ENCODE results near the gene GLB1L.
"Not testable (repeated sequence)": the region's sequence is repeated elsewhere in the genome, so short reads cannot be mapped to it uniquely, and the experiment has no call there.

The GLB1L gene

GRCh38 chr2:219245148-219245898 lies at the start of gene GLB1L, which contains the start of gene STK16:
TSS of gene GLB1L (minus strand) at chr2:219245444. CDS start at chr2:219243573, 1,871 bp downstream.
TSS of gene STK16 (plus strand) at chr2:219245479. CDS start at chr2:219246000, 521 bp downstream.
- Mint-ChIP-seq H3K4me3 (peak within 1 kb of the TSS; percentile 98), H3K4me1 (ENCODE audit: low read depth) (peaks cover 55% of the 10 kb centered on the region), H3K36me3 (ENCODE audit: low read depth) (peaks cover 49% of the 10 kb centered on the region), H3K27ac (peak within 1 kb of the TSS; percentile 99), H3K9me3 (no peaks in the 10 kb centered on the region), H3K27me3 (no peaks in the 10 kb centered on the region)
- DNase-seq, result peak; percentile 95

- no peaks in the 10 kb centered on the region for H3K36me3 Mint-ChIP-seq (ENCODE audit: low read depth)
- peak; percentile 93 for DNase-seq
- H3K27ac Mint-ChIP-seq, result peak overlapping the region; percentile 77
- H3K4me1 Mint-ChIP-seq (ENCODE audit: low read depth), result peaks cover 29% of the 10 kb centered on the region
- peaks cover 5% of the 10 kb centered on the region for H3K27me3 Mint-ChIP-seq
- peak overlapping the region; percentile 63 for H3K4me3 Mint-ChIP-seq
- no peaks in the 10 kb centered on the region for H3K9me3 Mint-ChIP-seq
These were observed 49.4 kb upstream of the GLB1L start for GRCh38 chr2:219294356-219295351.

DNA sequence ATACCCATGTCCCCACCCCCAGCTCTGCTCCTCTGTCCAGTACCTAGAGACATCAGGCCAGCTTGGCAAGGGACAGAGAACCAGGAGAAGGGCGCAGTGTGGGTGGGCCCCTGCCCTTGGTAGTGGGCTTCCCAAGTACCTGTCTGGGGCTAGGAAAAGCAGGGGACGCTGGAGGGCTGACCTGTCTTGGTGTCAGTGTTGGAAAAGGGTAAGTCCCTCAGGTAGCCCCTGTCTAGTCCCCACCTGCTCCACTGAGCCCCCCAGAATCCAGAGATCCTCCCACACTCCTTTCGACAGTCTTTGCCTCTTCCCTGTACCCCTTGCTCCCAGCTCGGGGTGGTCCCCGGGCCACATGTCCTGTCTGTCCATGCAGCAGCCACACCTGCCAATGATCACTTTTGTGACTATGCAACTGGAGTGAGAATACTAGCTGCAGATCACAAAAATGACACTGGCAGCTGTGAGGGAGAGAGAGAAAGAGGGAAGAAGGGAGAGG lies 48.5 kb upstream of the GLB1L start:
- Mint-ChIP-seq H3K9me3 (no peaks in the 10 kb centered on the region), H3K36me3 (ENCODE audit: low read depth) (no peaks in the 10 kb centered on the region), H3K27me3 (peaks cover under 1% of the 10 kb centered on the region), H3K27ac (no peak overlapping the region), H3K4me1 (ENCODE audit: low read depth) (peaks cover 25% of the 10 kb centered on the region), H3K4me3 (no peak overlapping the region)
- peak; percentile 30 for DNase-seq

- no peak overlapping the region for H3K27ac Mint-ChIP-seq
- no peak overlapping the region for H3K4me3 Mint-ChIP-seq
- no peaks in the 10 kb centered on the region for H3K9me3 Mint-ChIP-seq
- no peaks in the 10 kb centered on the region for H3K27me3 Mint-ChIP-seq
- H3K36me3 Mint-ChIP-seq (ENCODE audit: low read depth), result no peaks in the 10 kb centered on the region
- peak; percentile 14 for DNase-seq
- H3K4me1 Mint-ChIP-seq (ENCODE audit: low read depth), result peaks cover 22% of the 10 kb centered on the region
These were observed 47.4 kb upstream of the GLB1L start for GRCh38 chr2:219292616-219293015.

DNA sequence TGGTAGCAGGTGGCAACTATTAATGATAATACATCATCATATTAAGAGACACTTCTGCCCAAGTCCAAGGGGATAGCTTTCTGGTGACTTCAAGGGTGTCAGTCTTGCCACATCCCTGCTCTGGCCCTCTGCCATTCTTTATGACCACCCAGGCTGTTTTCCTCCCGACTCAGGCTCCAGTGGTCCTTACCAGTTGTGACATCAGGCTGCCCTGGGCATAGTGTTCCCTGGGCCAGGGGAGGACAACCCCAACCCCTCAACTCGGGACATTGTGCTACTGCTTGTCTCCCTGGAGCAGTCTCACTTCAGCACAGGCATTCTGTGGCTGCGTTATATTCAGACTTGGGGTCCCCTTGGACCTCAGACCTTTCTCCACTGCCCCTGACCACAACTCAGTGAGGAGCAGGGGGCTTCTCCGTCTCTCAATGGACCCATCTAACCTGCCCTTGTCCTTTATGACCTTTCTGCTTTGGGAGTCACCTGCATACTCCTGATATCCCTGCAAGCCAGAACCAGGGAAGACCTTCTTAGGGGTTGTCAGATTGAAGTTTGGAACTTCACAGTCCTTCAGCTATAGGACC lies 46.8 kb upstream of the GLB1L start:
- Mint-ChIP-seq H3K4me1 (ENCODE audit: low read depth) (peaks cover 19% of the 10 kb centered on the region), H3K4me3 (no peak overlapping the region), H3K9me3 (no peaks in the 10 kb centered on the region), H3K27me3 (no peaks in the 10 kb centered on the region), H3K27ac (no peak overlapping the region), H3K36me3 (ENCODE audit: low read depth) (no peaks in the 10 kb centered on the region)
- peak; percentile 22 for DNase-seq

- no peak overlapping the region for H3K27ac Mint-ChIP-seq
- H3K27me3 Mint-ChIP-seq, result no peaks in the 10 kb centered on the region
- peaks cover 18% of the 10 kb centered on the region for H3K4me1 Mint-ChIP-seq (ENCODE audit: low read depth)
- no peak overlapping the region for H3K4me3 Mint-ChIP-seq
- no peaks in the 10 kb centered on the region for H3K9me3 Mint-ChIP-seq
- peaks cover 3% of the 10 kb centered on the region for H3K36me3 Mint-ChIP-seq (ENCODE audit: low read depth)
- peak; percentile 17 for DNase-seq
These were observed 46.1 kb upstream of the GLB1L start for GRCh38 chr2:219291394-219291793.

DNA sequence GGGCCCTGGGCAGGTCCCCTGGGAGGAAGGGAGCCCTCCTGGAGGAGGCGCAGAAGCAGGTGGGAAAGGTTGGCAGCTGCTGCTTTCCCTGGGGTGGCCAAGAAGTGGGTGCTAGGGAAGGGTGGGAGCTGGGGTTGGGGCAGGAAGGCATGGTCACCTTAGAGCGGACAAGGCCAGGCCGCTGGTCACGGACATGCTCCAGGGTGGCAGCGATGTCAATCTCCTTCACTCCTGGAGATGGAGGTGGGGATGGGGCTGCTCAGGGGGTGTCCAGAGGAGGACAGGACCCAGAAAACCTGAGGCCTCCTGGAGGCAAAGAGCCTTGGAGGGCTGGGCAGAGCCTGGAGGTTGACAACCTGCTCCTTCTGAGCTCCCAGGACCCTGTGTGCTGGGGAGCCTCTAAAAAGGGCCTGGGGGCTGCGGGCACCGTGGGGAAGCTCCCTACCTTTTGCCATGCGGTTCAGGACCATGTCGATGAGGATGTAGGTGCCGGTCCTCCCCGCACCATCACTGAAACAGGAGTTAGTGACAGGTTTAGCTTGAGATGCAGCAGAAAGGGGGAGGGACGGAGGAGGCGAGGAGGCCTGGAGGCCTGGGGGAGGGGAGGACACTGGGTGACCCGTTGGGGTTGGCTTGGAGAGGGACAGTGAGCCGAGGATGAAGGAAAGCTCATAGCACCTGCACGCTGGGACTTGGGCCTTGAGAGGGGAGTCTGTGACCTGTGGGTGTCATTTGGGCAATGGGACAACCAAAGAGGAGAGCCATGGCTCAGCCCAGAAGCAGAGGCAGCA lies 45.3 kb upstream of the GLB1L start:
- H3K9me3 Mint-ChIP-seq, result no peaks in the 10 kb centered on the region
- H3K36me3 Mint-ChIP-seq (ENCODE audit: low read depth), result peaks cover 6% of the 10 kb centered on the region
- H3K27ac Mint-ChIP-seq, result no peak overlapping the region
- DNase-seq, result peak; percentile 14
- no peaks in the 10 kb centered on the region for H3K27me3 Mint-ChIP-seq
- H3K4me3 Mint-ChIP-seq, result no peak overlapping the region
- peaks cover 15% of the 10 kb centered on the region for H3K4me1 Mint-ChIP-seq (ENCODE audit: low read depth)

DNA sequence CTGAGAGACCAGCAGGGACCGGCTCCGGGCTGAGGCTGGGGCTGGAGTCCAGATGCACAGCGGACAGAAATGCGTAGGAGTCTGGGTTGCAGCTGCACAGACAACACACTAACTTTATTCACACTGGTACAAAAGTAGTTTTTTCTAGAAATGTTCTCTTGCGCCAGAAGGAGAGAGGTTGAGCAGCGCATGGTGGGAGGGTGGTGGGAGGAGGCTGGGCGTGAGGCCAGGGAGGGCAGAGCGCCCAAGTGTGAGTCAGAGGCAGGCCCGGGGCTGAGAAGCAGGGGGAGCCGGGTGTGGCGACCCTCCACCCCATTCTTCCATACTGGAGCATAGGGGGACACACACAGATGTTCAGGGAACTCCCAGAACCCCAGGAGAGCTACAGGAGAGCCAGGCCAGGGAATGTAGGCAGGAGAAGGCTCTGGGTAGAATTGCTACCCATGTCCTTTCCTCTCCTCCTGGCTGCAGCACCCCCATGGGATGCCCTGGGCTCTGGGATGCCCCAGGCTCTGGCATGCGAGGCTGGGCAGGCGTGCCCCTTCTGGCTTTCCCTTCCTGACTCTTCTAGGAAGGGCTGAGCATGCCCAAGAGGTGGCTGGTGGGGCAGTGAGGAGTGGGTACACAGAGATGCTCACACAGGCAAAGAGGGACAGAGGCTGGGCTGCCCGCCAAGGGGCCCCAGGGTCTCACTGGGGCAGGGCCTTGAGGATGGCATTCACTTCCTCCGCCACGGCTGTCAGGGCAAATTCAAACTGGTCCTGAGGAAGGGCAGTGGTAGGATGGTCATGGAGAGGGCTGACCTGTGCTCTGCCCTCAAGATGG lies 44.5 kb upstream of the GLB1L start:
- DNase-seq, result no peak
- H3K4me1 Mint-ChIP-seq (ENCODE audit: low read depth), result peaks cover 8% of the 10 kb centered on the region
- no peaks in the 10 kb centered on the region for H3K27me3 Mint-ChIP-seq
- no peaks in the 10 kb centered on the region for H3K9me3 Mint-ChIP-seq
- H3K27ac Mint-ChIP-seq, result no peak overlapping the region
- H3K4me3 Mint-ChIP-seq, result no peak overlapping the region
- H3K36me3 Mint-ChIP-seq (ENCODE audit: low read depth), result peaks cover 13% of the 10 kb centered on the region

DNA sequence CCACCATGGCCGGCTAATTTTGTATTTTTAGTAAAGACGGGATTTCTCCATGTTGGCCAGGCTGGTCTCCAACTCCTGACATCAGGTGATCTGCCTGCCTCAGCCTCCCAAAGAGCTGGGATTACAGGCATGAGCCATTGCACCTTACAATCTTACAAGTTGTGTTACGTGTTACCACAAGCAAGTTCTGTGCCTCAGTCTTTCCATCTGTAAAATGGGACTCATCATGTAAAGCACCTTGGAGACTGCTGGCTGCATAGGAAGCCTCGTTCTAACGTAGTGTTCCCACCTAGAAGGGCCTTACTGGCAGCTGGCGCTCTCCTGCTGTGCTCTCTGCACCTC lies 43.9 kb upstream of the GLB1L start:
- Mint-ChIP-seq H3K36me3 (ENCODE audit: low read depth) (peaks cover 17% of the 10 kb centered on the region), H3K4me1 (ENCODE audit: low read depth) (peaks cover 4% of the 10 kb centered on the region), H3K9me3 (no peaks in the 10 kb centered on the region), H3K27me3 (no peaks in the 10 kb centered on the region), H3K4me3 (no peak overlapping the region), H3K27ac (no peak overlapping the region)
- no peak for DNase-seq

DNA sequence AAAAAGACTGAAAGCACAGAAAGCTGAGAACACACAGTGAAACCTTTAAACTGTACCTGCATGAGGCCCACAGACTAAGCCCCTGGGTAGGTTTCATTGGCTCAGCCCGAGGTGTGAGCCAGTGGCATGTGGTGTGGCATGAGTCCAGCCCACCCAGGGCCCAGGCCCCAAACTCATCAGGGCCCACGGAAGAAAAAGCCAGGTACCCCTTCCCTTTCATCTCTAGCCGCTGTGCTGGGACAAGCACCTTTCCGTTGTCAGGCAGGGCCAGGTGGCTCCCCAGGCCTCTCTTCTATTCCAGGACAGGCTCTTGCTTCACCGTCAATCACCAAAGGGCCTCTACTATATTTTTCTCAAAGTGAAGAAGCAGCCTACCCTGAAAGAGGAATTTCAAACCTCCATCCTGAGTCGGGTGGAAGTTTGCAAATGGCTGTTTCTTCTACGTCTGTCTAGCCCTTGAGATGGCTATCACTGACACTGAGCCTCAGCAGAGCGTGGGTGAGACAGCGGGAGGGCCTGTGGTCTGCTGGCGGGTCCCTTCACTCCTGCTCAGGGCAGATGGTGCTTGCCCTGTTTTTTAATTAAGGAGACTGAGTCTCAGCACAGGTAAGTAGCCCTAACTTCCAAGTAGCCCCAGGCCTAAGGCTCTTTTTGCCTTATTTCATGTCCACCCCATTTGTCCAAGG lies 42.5 kb upstream of the GLB1L start:
- H3K9me3 Mint-ChIP-seq, result no peaks in the 10 kb centered on the region
- no peak for DNase-seq
- H3K4me1 Mint-ChIP-seq (ENCODE audit: low read depth), result peaks cover 4% of the 10 kb centered on the region
- peaks cover 31% of the 10 kb centered on the region for H3K36me3 Mint-ChIP-seq (ENCODE audit: low read depth)
- H3K27ac Mint-ChIP-seq, result no peak overlapping the region
- H3K27me3 Mint-ChIP-seq, result no peaks in the 10 kb centered on the region
- no peak overlapping the region for H3K4me3 Mint-ChIP-seq

DNA sequence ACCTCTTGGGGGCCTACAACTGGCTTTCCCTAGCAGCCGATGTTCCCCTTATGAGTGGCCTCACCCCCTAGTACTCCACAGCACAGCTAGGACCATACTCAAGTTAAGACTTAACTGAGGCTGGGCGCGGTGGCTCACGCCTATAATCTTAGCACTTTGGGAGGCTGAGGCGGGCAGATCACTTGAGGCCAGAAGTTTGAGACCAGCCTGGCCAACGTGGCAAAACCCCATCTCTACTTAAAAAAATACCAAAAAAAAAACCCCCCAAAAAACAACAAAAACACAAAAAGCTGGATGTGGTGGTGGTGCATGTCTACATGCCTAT lies 41.8 kb upstream of the GLB1L start:
- H3K4me3 Mint-ChIP-seq; H3K4me1 Mint-ChIP-seq (ENCODE audit: low read depth); DNase-seq; H3K27ac Mint-ChIP-seq; H3K27me3 Mint-ChIP-seq; H3K9me3 Mint-ChIP-seq: not testable (repeated sequence)
- H3K36me3 Mint-ChIP-seq (ENCODE audit: low read depth), result peaks cover 38% of the 10 kb centered on the region

DNA sequence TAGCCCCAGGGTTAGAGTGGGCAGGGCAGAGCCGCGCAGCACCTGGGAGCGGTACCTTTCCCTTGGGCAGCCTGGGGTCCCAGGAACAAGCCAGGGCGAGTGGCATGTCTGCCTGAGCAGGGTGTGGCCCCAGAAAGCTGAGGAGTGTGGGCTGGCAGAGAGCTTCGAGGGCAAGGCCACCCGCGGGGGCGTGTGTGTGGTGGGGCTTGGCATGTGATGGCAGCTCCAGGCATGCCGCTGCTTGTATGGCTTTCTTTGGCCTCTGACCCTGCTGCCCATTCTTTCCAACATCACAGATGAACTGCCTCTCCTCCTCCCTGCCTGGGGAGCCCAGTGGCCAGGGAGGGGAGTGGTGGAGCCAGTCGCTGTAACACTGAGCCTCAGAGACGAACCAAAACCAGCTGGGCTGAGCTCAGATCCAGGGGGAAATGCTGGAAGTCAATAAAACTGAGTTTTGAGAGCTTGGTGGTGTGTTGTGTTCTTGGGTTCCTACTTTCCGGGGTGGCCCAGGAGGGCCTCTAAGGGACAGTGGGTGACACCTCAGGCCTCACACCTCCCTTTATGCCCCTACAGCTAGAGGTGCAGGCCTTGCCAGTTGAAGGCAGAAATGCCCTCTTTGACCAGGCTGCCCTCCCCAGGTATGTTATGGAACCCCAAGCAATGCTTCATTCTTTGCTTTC lies 41.3 kb upstream of the GLB1L start:
- Mint-ChIP-seq H3K27me3 (no peaks in the 10 kb centered on the region), H3K27ac (peak overlapping the region; percentile 76)

More for the DNA sequence above, 41.3 kb upstream of the GLB1L start:
- H3K36me3 Mint-ChIP-seq (ENCODE audit: low read depth), result peaks cover 43% of the 10 kb centered on the region
- H3K4me1 Mint-ChIP-seq (ENCODE audit: low read depth), result peaks cover 4% of the 10 kb centered on the region
- no peak overlapping the region for H3K4me3 Mint-ChIP-seq
- DNase-seq, result no peak
- H3K9me3 Mint-ChIP-seq, result no peaks in the 10 kb centered on the region

Measured in activated T-cell treated with anti-CD3 and anti-CD28 coated beads, Interleukin-2, amount 50 U/mL, for 24 hours (primary cell).